Measurements from ENCODE around the gene PBX3.

- TF ChIP-seq CTCF (IDR thresholded peaks at IDR 0.05), result no peak
- no peak for TF ChIP-seq POLR2A (IDR thresholded peaks at IDR 0.05)
- no peak for TF ChIP-seq EP300 (IDR thresholded peaks at IDR 0.05)
Observed at GRCh38 chr9:125932012-125932411, 184.8 kb downstream of the PBX3 start.

All from ovary (tissue), 3 donors.